Adipose tissue (tissue), 3 donors: ENCODE measurements around the gene ATP9A. TPM values are rescaled to one million over a fixed set of nuclear protein-coding genes. Genes with fewer than 3 reads are reported as not detected.
"Not testable (repeated sequence)": the region's sequence is repeated elsewhere in the genome, so short reads cannot be mapped to it uniquely, and the experiment has no call there.

ENCODE experiments used
- H3K27ac ChIP-seq: one replicate; pipeline ENCODE4 v1.5.1; 2013; ENCODE audit warnings: low read depth, low read length
- WGBS, 3 donors: extraction: QIAGEN DNeasy Blood & Tissue Kit; methylation state at CpG; one replicate each; pipeline ENCODE4 v1.1.7; 2013; 5-methylcytosine and 5-hydroxymethylcytosine counted together
- polyA plus RNA-seq, 3 donors: library from polyadenylated mRNA; stranded (reverse); fragments of 200-250 nt; gene quantifications; one replicate each; pipeline ENCODE4 v1.2.3, GENCODE V29; 2013
- donor health status: healthy with polysubstance abuse.
- donor health status: Bipolar disorder and iron deficiency.
- donor health status: healthy.

The ATP9A gene
- polyA plus RNA-seq, 3 donors = 10.1 to 38.0 (median 10.4) TPM

GRCh38 chr20:51685494-51685893, 82.7 kb downstream of the ATP9A start:
- H3K27ac ChIP-seq = not testable (repeated sequence)
- WGBS, 3 donors = 46 to 79% (median 60%) methylated on average over 2 of the region's 2 CpGs

GRCh38 chr20:51680067-51680749, 88.0 kb downstream of the ATP9A start:
- WGBS, 3 donors = 85 to 92% (median 92%) methylated on average over 10 of the region's 10 CpGs

GRCh38 chr20:51679254-51679921, 88.8 kb downstream of the ATP9A start:
- WGBS, 3 donors = 87 to 93% (median 91%) methylated on average over 13 of the region's 13 CpGs

More at GRCh38 chr20:51680067-51680749, 88.0 kb downstream of the ATP9A start:
- H3K27ac ChIP-seq = no peak overlapping the region

GRCh38 chr20:51678026-51678697, 90.0 kb downstream of the ATP9A start:
- 69 to 81% (median 77%) methylated on average over 16 of the region's 16 CpGs for WGBS, 3 donors

More at GRCh38 chr20:51679254-51679921, 88.8 kb downstream of the ATP9A start:
- H3K27ac ChIP-seq = no peak overlapping the region

GRCh38 chr20:51668947-51669346, 99.2 kb downstream of the ATP9A start:
- no peak overlapping the region for H3K27ac ChIP-seq
- 76 to 90% (median 77%) methylated on average over 7 of the region's 7 CpGs for WGBS, 3 donors

More at GRCh38 chr20:51678026-51678697, 90.0 kb downstream of the ATP9A start:
- H3K27ac ChIP-seq = no peak overlapping the region

GRCh38 chr20:51668515-51668914, 99.7 kb downstream of the ATP9A start:
- no peak overlapping the region for H3K27ac ChIP-seq
- 64 to 88% (median 70%) methylated on average over 6 of the region's 6 CpGs for WGBS, 3 donors

GRCh38 chr20:51667491-51667890, 100.7 kb downstream of the ATP9A start:
- H3K27ac ChIP-seq = no peak overlapping the region
- 92 to 93% (median 92%) methylated on average over 8 of the region's 8 CpGs for WGBS, 3 donors

- no peak overlapping the region for H3K27ac ChIP-seq
- WGBS, 3 donors = 53 to 79% (median 67%) methylated on average over 8 of the region's 8 CpGs
These were observed 101.2 kb downstream of the ATP9A start for GRCh38 chr20:51667002-51667408.

GRCh38 chr20:51666126-51666525, 102.1 kb downstream of the ATP9A start:
- H3K27ac ChIP-seq = no peak overlapping the region
- WGBS, 3 donors = 87 to 95% (median 92%) methylated on average over 5 of the region's 5 CpGs

- WGBS, 3 donors = 62 to 94% (median 94%) methylated on average over 8 of the region's 8 CpGs
- H3K27ac ChIP-seq = no peak overlapping the region
These were observed 102.6 kb downstream of the ATP9A start for GRCh38 chr20:51665543-51666118.

- 88 to 97% (median 97%) methylated on average over 3 of the region's 3 CpGs for WGBS, 3 donors
- no peak overlapping the region for H3K27ac ChIP-seq
These were observed 106.5 kb downstream of the ATP9A start for GRCh38 chr20:51661609-51662178.

GRCh38 chr20:51660672-51661608, 107.2 kb downstream of the ATP9A start:
- 63 to 83% (median 75%) methylated on average over 7 of the region's 7 CpGs for WGBS, 3 donors
- H3K27ac ChIP-seq = no peak overlapping the region

GRCh38 chr20:51659491-51660050, 108.6 kb downstream of the ATP9A start:
- H3K27ac ChIP-seq = no peak overlapping the region
- WGBS, 3 donors = 81 to 86% (median 83%) methylated on average over 8 of the region's 8 CpGs

- H3K27ac ChIP-seq = no peak overlapping the region
- 92 to 95% (median 93%) methylated on average over 21 of the region's 21 CpGs for WGBS, 3 donors
These were observed 111.4 kb downstream of the ATP9A start for GRCh38 chr20:51656726-51657260.

GRCh38 chr20:51656089-51656488, 112.1 kb downstream of the ATP9A start:
- not testable (repeated sequence) for H3K27ac ChIP-seq
- 92 to 97% (median 94%) methylated on average over 5 of the region's 5 CpGs for WGBS, 3 donors

- 85 to 97% (median 93%) methylated on average over 5 of the region's 5 CpGs for WGBS, 3 donors
These were observed 113.7 kb downstream of the ATP9A start for GRCh38 chr20:51654495-51654894.

GRCh38 chr20:51654060-51654459, 114.1 kb downstream of the ATP9A start:
- WGBS, 3 donors = 93 to 95% (median 94%) methylated on average over 4 of the region's 4 CpGs

More at GRCh38 chr20:51654495-51654894, 113.7 kb downstream of the ATP9A start:
- no peak overlapping the region for H3K27ac ChIP-seq

More at GRCh38 chr20:51654060-51654459, 114.1 kb downstream of the ATP9A start:
- H3K27ac ChIP-seq = no peak overlapping the region
